CD4-positive, alpha-beta T cell treated with Interleukin-15 for 1 hour (primary cell): ENCODE measurements around the gene PTPN9.
A peak's percentile ranks its signal among the peaks of the same experiment; 100 is the strongest.
"Not testable (repeated sequence)": the region's sequence is repeated elsewhere in the genome, so short reads cannot be mapped to it uniquely, and the experiment has no call there.

Experiments used
- DNase-seq: peaks from one replicate; pipeline ENCODE4 v3.0.0-alpha.2; 2020

Gene PTPN9

DNA sequence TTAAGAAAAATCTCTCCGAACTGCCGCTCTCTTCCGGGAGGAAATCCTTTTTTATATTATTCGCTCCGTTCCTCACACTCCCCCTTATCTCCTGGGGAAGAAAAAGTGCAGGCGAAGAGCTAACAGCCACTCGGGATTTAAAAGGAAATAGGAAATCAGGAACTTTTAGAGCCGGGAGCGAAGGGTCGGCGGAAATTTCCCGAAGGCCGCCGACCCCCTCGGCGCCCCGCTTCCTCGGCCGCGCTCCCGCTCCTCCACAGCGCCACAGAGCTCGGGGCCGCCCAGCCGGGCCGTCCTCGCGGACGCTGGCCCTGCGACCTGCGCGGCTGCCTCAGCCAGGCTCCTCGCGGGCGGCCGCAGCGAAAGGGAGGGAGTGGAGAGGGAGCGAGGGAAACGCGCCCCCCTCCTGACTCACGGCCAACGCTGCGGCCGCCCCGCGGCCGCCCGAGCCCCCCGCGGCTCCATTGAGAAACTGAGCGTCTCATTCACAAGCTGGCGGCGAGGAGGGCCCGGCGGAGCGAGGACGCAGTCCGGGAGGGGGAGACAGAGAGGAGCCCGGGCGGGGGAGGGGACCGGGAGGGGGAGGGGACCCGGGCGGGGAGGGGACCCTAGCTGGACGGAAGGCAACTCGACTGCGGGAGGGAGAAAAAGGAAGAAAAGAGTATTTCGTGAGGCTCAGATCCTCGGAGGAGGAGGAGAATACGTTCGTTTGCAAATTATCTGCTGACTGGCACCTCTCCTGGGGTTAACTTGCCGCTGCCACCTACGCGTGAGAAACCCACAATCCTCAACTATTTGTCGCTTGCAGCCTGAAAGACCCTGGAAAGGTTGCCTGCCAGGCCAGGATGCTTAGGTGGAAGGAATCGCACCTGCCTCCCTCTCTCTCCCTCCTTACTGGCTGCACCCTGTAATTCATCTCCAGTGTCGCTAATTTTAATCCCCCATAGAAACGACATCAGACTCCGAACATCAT, at the start of gene PTPN9:
PTPN9 (minus strand) TSS at position 368 of the 973 bp plus-strand sequence. CDS start 539 bp downstream, outside the sequence.
- DNase-seq = peak; percentile 66

- DNase-seq = peak; percentile 92
Observed at GRCh38 chr15:75625542-75626347, 46.6 kb upstream of the PTPN9 start, which contains the start of gene SNUPN. Gene SNUPN (minus strand): TSS chr15:75625725. CDS start chr15:75621051, 4,674 bp downstream.

GRCh38 chr15:75622505-75622904, 43.4 kb upstream of the PTPN9 start:
- DNase-seq = no peak

GRCh38 chr15:75620841-75621391, 41.8 kb upstream of the PTPN9 start:
- no peak for DNase-seq

- DNase-seq = no peak
Observed at GRCh38 chr15:75620058-75620820, 41.1 kb upstream of the PTPN9 start.

DNA sequence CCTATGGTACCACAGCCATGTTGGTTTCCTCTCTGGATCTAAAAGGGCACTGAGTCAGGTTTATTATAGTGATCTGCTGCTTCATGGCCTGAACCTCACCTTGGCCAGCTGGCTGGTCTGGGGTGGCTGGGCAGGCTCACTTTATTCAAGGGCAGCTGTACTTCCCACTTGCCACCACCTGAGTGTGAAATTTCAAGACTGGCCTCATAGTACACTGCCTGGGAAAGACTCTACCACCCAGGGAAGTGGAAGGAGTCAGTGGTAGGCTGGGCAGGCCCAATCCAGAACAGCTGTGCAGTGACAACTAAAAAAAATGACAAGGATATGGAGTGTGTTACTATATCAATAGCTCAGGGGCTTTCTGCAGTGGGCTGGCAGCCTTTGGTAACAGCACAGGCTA, 37.7 kb upstream of the PTPN9 start:
- DNase-seq = no peak

- DNase-seq = no peak
Observed at GRCh38 chr15:75606711-75607699, 27.9 kb upstream of the PTPN9 start.

DNA sequence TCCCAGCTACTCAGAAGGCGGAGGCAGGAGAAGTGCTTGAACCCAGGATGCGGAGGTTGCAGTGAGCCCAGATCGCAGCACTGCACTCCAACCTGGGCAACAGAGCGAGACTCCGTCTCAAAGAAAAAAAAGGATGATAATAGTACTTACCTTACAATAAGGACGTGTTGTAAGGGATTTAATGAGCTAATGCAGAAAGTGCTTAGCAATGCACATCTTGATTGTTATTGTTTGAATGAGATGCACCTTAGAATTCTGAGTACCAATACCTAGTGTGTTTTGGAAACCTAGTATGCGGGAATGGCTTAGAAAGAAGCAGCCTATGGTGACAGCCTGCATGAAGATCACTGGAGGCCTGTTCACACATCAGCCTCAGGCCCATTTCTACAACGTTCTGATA, 26.9 kb upstream of the PTPN9 start:
- no peak for DNase-seq

DNA sequence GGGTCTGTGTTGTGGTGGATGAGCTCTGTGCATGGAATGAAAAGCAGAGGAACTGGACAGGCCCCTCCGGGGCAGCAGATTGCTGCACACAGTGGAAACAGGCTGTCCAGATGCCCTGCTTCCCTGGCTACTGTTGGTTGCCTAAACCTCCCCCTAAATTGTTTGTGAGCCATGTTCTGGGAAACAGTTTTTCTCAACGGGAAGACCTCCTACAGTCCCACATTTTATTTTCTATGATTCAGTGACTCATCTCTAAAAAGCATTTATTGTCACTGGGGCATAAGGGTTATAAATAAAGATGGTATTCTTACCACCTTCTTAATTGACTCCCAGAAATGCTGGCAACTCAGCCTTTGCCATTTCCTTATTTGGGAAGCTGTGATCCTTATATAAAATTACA, 20.3 kb upstream of the PTPN9 start:
- DNase-seq = no peak

GRCh38 chr15:75598361-75598760, 19.2 kb upstream of the PTPN9 start:
- DNase-seq = no peak

GRCh38 chr15:75597667-75598341, 18.7 kb upstream of the PTPN9 start:
- DNase-seq = peak; percentile 55

DNA sequence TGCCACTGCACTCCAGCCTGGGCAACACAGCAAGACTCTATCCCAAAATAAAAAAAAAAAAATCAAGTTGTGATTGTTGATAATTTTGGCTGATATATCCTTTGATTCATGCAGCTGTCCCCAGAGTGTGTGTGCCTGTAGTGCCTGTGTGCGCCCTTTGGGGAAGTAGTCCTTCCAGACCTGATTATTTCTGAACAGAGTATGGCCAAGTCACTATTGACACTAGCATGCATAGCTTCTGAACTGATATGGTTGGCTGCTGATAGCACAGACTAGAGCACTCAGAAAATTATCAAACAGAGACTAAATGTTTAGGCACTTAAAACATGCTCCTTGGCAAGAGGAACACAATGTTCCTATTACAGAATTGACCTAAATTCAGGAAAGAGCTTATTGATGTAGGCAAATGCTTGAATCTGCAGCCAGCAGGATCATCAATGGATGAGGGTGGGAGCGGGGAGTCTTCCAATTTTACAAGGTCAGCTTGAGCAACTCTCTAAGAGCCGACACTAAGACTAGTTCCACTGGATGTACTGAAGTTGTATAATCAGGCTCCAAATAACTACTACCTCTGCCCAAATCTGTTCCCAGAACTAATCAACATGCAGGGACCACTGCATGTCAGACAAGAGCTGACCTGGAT, 17.7 kb upstream of the PTPN9 start:
- no peak for DNase-seq

GRCh38 chr15:75594276-75594675, 15.2 kb upstream of the PTPN9 start:
- DNase-seq = no peak

DNA sequence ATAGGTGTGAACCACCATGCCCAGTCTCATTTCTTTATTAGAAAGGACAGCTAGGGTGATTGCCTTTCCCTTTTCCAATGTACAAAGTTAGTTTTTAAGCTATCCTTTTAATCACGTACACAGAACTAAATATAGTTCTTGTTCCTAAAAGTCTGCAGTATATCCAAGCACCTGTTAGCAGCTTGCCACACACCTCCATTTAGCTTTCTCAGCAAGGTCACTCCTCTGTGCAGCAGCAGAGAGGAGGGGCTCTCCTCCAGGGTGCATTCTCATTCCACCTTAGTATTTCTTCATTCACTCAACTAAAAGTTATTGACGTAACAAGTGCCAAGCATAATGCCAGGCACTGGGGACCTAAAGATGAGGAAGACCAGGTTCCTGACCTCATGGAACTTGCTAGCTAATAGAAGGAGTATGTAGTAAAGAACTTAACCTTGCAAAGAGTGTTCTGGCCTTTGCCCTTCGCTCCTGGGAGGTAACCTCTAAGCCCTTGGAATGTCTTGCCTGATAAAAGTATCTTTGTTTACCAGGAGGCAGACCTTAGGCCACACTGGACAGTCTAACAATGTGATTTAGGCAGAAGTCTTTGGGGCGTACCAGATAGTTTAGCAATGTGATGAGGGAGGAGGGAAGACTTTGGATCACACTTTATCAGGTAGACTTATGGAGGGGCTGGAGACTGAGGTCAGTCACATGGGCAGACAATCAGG, 12.7 kb upstream of the PTPN9 start:
- no peak for DNase-seq

- DNase-seq = no peak
Observed at GRCh38 chr15:75590239-75590638, 11.1 kb upstream of the PTPN9 start.

DNA sequence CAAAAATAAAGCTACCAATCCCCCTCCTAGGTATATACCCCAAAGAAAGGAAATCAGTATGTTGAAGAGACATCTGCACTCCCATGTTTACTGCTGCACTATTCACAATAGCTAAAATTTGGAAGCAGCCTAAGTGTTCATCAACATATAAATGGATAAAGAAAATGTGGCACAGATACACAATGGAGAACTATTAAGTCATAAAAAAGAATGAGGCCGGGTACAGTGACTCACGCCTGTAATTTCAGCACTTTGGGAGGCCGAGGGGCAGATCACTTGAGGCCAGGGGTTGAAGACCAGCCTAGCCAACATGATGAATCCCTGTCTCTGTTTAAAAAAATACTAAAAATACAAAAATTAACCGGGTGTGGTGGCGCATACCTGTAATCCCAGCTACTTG, 10.0 kb upstream of the PTPN9 start:
- no peak for DNase-seq

DNA sequence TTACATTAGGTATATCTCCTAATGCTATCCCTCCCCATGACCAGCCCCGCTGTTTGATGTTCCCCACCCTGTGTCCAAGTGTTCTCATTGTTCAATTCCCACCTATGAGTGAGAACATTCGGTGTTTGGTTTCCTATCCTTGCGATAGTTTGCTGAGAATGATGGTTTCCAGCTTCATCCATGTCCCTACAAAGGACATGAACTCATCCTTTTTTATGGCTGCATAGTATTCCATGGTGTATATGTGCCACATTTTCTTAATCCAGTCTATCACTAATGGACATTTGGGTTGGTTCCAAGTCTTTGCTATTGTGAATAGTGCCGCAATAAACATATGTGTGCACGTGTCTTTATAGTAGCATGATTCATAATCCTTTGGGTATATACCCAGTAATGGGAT, 7.3 kb upstream of the PTPN9 start:
- not testable (repeated sequence) for DNase-seq

- DNase-seq = no peak
Observed at GRCh38 chr15:75584121-75584520, 5.0 kb upstream of the PTPN9 start.

DNA sequence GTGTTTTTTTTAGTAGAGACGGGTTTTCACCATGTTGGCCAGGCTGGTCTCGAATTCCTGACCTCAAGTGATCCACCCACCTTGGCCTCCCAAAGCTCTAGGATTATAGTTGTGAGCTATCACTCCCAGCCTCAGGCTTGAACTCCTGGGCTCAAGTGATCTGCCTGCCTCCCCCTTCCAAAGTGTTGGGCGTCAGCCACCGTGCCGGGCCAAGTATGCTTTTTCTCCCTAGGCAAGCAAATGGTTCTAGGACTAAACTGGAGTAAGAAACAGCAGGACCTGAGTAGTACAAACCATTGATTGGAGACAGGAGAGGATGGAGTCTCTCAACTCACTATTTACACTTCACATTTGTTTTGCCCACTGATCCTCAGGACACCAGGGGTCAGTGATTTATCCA, 4.6 kb upstream of the PTPN9 start:
- DNase-seq = no peak
